Brain microvascular endothelial cell (primary cell): Measurements from ENCODE around the gene HOXB6.
A peak's percentile ranks its signal among the peaks of the same experiment; 100 is the strongest.

Source experiments
- DNase-seq: peaks from one replicate; pipeline ENCODE4 v3.0.0-alpha.2; 2020
- H3K27ac ChIP-seq: fragments of 250-450 bp; sonication (Bioruptor Pico); 2 replicates; pipeline ENCODE4 v1.5.1; 2020; ENCODE audit warnings: mild to moderate bottlenecking, moderate library complexity
- H3K27me3 ChIP-seq: fragments of 250-450 bp; sonication (Bioruptor Pico); replicated peaks from 2 replicates; pipeline ENCODE4 v1.5.1; 2020; ENCODE audit warnings: mild to moderate bottlenecking
- H3K36me3 ChIP-seq: fragments of 250-450 bp; sonication (Bioruptor Pico); replicated peaks from 2 replicates; pipeline ENCODE4 v1.5.1; 2020; ENCODE audit warnings: mild to moderate bottlenecking
- H3K4me3 ChIP-seq: 2 replicates; pipeline ENCODE4 v1.5.1; 2011; ENCODE audit warnings: low read depth, mild to moderate bottlenecking, control low read depth, low read length, moderate library complexity
- in situ Hi-C: cut with HindIII; loops from 2 replicates; pipeline ENCODE4 v1.10.0; 2017; ENCODE audit warnings: low sequenced_read_pairs, low pct_ligation_motif_present
- TF ChIP-seq, protein P1 (sequence below): IDR thresholded peaks from 2 replicates; pipeline ENCODE4 v1.5.1; 2011; ENCODE audit warnings: low read depth, mild to moderate bottlenecking, moderate library complexity, low read length, control low read depth, inconsistent platforms; ENCODE audit errors: missing control alignments

The HOXB6 gene

DNA sequence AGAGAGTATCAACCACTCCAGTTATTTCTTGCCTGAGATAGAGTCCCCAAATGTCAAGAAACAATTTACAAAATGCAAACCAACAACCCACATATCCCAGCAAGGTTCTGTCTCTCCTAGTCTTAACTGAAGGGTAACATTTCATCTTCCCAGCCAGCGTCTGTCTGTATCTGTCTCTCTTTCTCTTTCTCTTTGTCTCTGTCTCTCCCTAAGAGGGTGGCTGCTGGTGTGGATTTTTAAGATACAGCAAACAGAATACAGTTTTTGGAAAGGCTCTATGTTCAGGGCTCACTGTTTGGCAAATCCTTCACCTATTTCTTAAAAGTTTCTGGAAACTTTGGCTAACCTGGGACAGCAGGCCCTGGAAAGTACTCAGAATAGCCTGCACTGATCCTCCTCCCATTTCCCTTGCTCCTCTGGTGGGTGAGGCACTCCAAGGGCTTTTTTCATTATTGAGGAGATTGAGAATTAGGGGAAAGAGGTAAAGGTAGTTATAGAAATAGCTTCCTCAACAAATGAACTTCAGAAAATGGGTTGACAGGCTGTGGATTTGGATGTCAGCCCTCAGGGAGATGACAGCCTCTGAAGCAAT is 32.9 kb downstream of the HOXB6 start:
- in situ Hi-C loops = no loop called here
- Histone ChIP-seq H3K36me3 (no peaks in the 10 kb centered on the region), H3K27me3 (peaks cover 95% of the 10 kb centered on the region), H3K27ac (no peak overlapping the region), H3K4me3 (no peak overlapping the region)
- TF ChIP-seq, protein P1, sequence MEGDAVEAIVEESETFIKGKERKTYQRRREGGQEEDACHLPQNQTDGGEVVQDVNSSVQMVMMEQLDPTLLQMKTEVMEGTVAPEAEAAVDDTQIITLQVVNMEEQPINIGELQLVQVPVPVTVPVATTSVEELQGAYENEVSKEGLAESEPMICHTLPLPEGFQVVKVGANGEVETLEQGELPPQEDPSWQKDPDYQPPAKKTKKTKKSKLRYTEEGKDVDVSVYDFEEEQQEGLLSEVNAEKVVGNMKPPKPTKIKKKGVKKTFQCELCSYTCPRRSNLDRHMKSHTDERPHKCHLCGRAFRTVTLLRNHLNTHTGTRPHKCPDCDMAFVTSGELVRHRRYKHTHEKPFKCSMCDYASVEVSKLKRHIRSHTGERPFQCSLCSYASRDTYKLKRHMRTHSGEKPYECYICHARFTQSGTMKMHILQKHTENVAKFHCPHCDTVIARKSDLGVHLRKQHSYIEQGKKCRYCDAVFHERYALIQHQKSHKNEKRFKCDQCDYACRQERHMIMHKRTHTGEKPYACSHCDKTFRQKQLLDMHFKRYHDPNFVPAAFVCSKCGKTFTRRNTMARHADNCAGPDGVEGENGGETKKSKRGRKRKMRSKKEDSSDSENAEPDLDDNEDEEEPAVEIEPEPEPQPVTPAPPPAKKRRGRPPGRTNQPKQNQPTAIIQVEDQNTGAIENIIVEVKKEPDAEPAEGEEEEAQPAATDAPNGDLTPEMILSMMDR = no peak
- no peak for DNase-seq

DNA sequence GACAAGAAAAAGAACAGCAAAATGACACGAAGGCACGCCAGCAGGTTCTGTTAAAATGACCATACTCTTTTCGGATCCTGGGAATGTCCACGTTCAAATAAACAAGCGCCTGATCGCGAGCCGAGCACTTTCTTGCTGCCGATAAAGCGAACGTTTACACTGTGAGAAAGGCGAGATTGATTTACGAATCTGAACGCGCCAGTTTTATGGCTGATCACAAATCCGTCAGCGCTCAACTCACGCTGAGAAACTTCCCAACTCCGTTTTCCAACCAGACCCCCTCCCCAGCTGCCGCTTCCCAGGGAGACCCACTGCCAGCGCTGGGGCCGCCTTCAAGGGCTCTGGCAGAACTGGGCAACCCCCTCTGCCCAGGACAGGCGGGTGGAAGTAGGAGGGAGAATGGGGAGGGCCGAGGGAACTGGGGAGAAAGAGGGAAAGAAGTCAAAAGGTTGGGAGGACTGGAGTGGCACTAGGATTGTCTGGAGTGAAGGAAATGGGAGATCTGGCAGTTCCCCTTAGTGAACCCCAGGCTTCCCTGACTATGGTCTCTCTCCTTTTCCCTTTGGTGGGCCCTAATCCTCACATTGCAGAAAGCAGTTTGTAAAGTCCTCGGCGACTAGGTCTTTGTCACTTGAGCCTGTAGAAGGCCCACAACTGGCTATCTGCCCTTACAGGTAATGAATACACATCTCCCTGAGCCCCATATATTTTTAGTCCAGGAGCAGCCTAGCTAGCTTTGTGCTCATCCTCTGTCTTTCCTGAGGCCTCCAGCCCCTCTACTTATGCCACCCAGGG is 33.6 kb downstream of the HOXB6 start:
- H3K27me3 ChIP-seq = peaks cover 96% of the 10 kb centered on the region
- H3K36me3 ChIP-seq = no peaks in the 10 kb centered on the region
- no peak for DNase-seq
- TF ChIP-seq, protein P1 = no peak
- H3K4me3 ChIP-seq = peak overlapping the region; percentile 3
- in situ Hi-C loops = no loop called here
- no peak overlapping the region for H3K27ac ChIP-seq

DNA sequence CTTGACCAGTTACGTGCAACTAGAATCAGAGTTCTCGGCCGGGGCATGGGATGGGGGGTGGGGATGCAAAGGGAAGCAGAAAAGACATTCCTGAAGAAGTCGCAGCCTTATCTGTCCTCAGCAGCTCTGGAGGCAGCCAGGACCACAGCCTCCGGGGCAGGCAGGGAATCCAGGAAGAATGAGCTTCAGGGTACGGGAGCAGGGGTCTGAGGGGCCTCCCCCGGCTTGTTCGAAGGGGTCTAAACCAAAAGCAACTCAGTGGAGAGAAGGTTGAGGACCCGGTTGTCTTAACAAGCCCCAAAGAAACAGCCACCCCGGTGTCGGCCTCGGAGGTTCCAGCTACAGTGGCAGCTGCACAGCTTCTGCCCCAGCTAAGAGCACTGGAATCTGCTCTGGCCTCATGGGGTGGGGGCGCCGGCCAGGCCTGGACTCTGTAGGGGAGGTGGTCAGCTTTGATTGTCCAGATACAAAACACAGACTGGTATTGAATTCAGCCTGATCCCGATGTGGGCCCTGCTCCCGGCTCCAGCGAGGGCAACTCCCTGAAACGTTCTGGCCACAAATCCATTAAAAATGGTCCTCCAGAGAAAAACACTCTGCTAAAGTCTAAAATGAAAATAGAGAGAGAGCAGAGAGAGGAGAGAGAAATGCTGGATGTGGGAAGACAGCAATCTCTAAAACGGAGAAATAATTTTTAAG is 34.3 kb downstream of the HOXB6 start:
- H3K27me3 ChIP-seq = peaks cover 97% of the 10 kb centered on the region
- DNase-seq = no peak
- peak overlapping the region; percentile 22 for H3K4me3 ChIP-seq
- H3K27ac ChIP-seq = no peak overlapping the region
- no peaks in the 10 kb centered on the region for H3K36me3 ChIP-seq
- in situ Hi-C loops = no loop called here
- TF ChIP-seq, protein P1 = no peak

DNA sequence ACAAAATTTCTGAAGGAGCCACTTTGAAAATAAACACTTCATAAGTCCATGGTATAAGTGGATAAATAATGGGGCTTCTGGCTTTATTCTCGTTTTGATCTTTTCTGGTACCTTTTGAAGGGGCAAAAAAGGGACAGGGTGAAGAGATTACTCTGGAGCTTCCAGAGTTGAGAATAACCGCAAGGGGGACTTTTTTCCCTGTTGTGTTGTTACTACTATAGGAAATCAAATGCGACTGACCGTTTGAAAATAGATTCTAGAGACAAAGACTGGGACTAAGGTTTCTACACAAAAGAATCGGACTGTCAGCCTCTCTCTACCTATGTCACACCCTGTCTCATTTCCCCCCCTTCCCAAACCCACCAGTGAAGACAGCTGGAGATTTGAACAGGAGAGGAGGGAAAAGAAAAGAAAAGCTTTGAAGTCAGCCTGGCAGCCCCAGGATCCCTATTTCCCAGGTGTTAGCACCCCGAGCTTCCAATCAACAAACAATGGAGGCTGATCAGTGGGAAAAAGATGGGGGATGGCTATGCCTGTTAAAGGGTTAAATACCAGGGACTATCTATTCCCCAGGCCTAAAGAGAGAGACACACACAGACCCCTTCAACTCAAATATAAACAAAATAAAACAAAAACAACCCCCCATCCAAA is 35.0 kb downstream of the HOXB6 start:
- Histone ChIP-seq H3K4me3 (no peak overlapping the region), H3K27ac (no peak overlapping the region), H3K36me3 (no peaks in the 10 kb centered on the region), H3K27me3 (peaks cover 98% of the 10 kb centered on the region)
- in situ Hi-C loops = no loop called here
- DNase-seq = no peak
- TF ChIP-seq, protein P1 = no peak

DNA sequence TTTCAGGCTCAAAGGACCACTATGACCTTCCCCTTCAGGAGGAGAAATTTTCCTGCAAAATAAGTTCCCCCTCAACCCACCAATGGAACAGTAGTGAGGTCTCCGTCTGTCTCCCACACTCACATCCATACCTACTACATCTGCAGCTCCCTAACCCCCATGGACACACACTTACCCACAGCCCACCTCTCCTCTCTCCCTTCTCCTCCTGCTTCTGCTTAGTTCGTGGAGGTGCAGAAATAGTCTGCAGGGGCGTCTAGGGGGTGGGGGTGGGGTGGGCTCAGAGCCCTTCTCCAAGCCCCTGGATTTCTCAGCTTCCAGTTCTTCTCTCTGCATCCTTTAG is 35.6 kb downstream of the HOXB6 start:
- Histone ChIP-seq H3K27me3 (peaks cover 97% of the 10 kb centered on the region), H3K36me3 (no peaks in the 10 kb centered on the region), H3K4me3 (peak overlapping the region; percentile 30), H3K27ac (no peak overlapping the region)
- in situ Hi-C loops = no loop called here
- no peak for DNase-seq
- TF ChIP-seq, protein P1 = no peak
